ENCODE measurements around the gene PRCP. TPM values are rescaled to one million over a fixed set of nuclear protein-coding genes. Genes with fewer than 3 reads are reported as not detected.
A peak's percentile ranks its signal among the peaks of the same experiment; 100 is the strongest.

Gene PRCP
- total RNA-seq, 2 donors from 2014 or later, result 35.3 to 35.9 TPM

DNA sequence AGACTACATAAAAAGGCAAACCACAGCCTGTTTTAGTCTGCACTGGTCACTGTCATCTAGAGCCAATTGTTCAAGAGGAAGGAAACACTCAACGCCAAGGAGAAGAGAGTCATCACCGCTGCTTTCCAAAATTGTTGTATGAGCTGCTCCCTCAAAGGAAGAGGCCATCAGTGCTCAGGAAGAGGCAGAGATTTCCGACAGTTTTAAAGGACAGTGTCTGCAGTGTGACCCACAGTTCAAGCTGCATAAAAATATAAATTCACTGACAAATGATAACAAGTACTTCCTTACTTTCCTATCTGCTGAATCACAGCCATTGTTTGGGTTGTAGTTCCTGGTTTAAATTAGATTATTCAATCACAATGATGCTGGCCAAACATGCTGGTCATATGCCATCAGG lies 16.4 kb downstream of the PRCP start:
- H3K36me3 Mint-ChIP-seq (ENCODE audit: insufficient read depth in 2 of 2), result peaks cover 3 to 12% of the 10 kb centered on the region in 2 donors
- H3K4me1 Mint-ChIP-seq (ENCODE audit: low read depth), result no peaks in the 10 kb centered on the region
- ATAC-seq (replicated peaks in 1 of 2) (no peak), DNase-seq (no peak)
- no peaks in the 10 kb centered on the region for H3K27me3 Mint-ChIP-seq (ENCODE audit: low read depth)
- H3K9me3 Mint-ChIP-seq, result peaks cover 2 to 6% of the 10 kb centered on the region in 2 donors
- H3K27ac Mint-ChIP-seq, result no peak overlapping the region
- H3K4me3 Mint-ChIP-seq, result no peak overlapping the region

DNA sequence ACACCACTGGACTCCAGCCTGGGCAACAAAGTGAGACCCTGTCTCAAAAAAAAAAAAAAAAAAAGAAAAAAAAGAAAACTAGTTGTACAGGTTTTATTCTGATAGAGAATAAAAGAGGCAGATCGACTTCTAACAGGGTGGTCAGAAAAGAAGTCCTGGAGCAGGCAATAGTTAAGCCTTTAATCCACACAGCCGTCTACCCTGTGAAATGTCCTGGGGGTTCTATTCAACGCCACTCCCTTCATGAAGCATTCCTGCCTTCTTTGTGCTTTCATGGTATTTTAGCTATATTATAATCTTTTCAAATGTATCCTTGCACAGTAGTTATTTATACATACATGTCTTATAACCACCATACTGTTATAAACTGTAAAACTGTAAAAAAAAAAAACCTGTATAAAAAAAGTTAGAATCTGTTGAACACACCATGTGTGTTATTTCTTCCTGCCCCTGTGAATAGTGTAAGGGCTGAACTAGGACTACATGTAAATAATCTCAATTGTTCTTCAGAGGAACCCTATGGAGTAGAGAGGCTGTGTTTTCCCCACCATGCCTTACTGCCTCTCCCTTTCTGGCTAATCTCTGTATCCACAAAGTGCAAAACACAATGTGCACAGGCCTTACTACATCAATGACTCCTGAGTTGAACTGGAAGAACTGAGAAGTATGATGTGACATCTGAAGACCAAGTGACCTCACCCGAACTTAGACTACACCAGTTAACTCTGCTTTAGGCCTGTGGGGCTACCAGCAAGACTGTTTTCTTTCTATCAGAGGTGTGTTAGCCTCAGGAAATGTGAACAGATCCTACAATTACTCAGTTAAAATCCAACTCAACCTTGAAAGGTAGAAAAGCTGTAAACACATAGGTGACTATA lies 25.3 kb downstream of the PRCP start:
- no peak for DNase-seq
- Mint-ChIP-seq H3K27me3 (ENCODE audit: low read depth) (no peaks in the 10 kb centered on the region), H3K9me3 (peaks cover 9 to 10% of the 10 kb centered on the region in 2 donors), H3K36me3 (ENCODE audit: insufficient read depth in 2 of 2) (peaks cover 7 to 13% of the 10 kb centered on the region in 2 donors), H3K4me1 (ENCODE audit: low read depth) (peaks cover 31% of the 10 kb centered on the region), H3K4me3 (no peak overlapping the region), H3K27ac (no peak overlapping the region)
- peak in 1 of 2 donors; percentile 52 for ATAC-seq (replicated peaks in 1 of 2)

DNA sequence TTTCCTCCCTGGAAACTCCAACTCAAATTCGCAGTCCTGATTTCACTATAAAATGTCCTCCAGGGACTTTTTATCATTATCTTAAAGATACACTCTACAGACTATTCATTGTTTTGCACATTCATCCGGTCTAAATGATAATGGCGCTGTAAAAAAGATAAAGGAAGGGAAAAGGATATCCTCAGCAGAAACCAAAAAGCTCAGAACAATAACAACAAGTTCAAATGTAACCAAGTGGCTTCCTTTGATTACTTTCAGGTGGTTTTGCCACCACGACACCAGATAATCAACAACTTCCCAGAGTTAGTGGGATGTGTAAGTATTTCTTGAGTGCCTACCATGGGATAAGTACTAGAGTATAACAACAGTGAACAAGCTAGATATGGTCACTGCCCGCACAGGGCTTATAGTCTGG lies 26.3 kb downstream of the PRCP start:
- no peak for DNase-seq
- H3K27me3 Mint-ChIP-seq (ENCODE audit: low read depth), result no peaks in the 10 kb centered on the region
- peaks cover 31% of the 10 kb centered on the region for H3K4me1 Mint-ChIP-seq (ENCODE audit: low read depth)
- H3K9me3 Mint-ChIP-seq, result peaks cover 6 to 9% of the 10 kb centered on the region in 2 donors
- peaks cover 6 to 9% of the 10 kb centered on the region in 2 donors for H3K36me3 Mint-ChIP-seq (ENCODE audit: insufficient read depth in 2 of 2)
- H3K27ac Mint-ChIP-seq, result peak overlapping the region; percentile 29
- no peak for ATAC-seq (replicated peaks in 1 of 2)
- peak overlapping the region in 1 of 2 donors; percentile 40 for H3K4me3 Mint-ChIP-seq

DNA sequence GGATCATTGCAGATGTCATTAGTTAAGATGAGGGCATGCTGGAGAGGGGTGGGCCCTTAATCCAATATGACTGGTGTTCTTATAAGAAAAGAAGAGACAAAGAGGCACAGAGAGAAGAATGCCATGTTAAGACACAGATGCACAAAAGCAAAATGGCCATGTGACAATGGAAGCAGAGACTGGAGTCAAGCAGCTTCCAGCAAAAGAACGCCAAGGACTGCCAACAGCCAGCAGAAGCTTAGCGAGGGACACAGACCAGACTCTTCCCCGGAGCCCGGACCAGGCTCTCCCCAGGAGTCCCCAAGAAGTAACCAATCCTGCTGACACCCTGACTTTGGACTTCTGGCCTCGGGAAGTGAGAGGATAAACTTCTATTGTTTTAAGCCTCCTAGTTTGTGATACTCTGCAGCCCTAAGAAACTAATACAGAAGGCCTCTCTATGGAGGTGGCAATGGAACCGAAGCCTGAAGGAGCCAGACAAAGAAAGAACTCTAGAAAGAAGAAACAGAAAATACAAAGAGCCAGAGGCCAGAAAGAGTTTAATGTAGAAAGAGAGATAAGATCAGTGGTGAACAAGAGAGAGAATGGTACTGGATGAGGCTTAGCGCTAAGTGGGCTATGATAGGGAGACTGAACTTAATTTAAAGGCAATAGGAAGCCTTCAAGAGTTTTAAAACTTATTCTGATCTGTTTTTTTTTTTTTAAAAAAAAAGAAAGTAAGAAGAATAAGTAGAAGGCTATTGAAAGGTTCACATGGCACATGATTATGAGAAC lies 27.7 kb downstream of the PRCP start:
- Mint-ChIP-seq H3K4me1 (ENCODE audit: low read depth) (peaks cover 34% of the 10 kb centered on the region), H3K4me3 (no peak overlapping the region), H3K27ac (peak overlapping the region; percentile 0), H3K36me3 (ENCODE audit: insufficient read depth in 2 of 2) (peaks cover 4 to 6% of the 10 kb centered on the region in 2 donors), H3K9me3 (peaks cover 5 to 6% of the 10 kb centered on the region in 2 donors), H3K27me3 (ENCODE audit: low read depth) (no peaks in the 10 kb centered on the region)
- ATAC-seq (replicated peaks in 1 of 2) (no peak), DNase-seq (no peak)

DNA sequence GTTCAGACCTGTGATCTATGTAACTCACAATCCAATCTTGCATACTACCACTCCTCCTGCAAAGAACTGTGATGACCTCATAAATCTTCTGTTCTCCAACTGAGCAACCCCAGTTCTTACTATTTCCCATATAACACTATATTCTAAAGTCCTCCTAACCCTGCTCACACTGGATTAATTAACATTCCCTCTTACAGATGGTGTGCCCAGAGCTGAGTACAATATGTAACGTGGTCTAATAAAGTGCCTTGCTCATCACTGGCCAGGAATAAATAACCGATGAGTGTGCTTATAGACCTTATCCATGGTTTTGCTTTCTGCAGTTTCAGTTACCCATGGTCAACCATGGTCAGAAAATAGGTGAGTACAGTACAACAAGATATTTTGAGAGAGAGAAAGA lies 28.6 kb downstream of the PRCP start:
- Mint-ChIP-seq H3K4me1 (ENCODE audit: low read depth) (peaks cover 37% of the 10 kb centered on the region), H3K36me3 (ENCODE audit: insufficient read depth in 2 of 2) (peaks cover under 1 to 2% of the 10 kb centered on the region in 2 donors), H3K27me3 (ENCODE audit: low read depth) (no peaks in the 10 kb centered on the region), H3K27ac (no peak overlapping the region), H3K4me3 (no peak overlapping the region), H3K9me3 (peaks cover 2% of the 10 kb centered on the region in 2 donors)
- ATAC-seq (replicated peaks in 1 of 2), result no peak
- DNase-seq, result no peak

DNA sequence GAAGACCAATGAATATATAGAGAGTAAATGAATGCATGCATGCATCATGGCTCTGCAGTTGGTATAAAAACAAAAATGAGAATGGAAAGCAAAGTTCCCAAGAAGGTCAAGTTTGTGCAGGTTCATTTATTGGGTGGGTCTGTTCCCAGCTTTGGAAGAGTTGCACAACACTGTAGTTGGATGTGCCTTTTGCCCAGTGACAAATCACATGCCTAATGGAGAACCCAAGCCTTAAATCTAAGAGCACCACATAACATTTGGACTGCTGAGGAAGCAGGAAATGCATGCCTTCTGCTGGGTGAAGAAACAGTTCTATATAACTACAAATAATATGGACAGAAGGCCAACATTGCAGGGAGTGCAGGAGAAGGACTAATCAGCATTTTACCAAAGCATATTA lies 30.6 kb downstream of the PRCP start:
- H3K27ac Mint-ChIP-seq, result no peak overlapping the region
- H3K36me3 Mint-ChIP-seq (ENCODE audit: insufficient read depth in 2 of 2), result no peaks in the 10 kb centered on the region
- H3K4me3 Mint-ChIP-seq, result no peak overlapping the region
- DNase-seq, result no peak
- H3K27me3 Mint-ChIP-seq (ENCODE audit: low read depth), result no peaks in the 10 kb centered on the region
- H3K9me3 Mint-ChIP-seq, result no peaks in the 10 kb centered on the region
- H3K4me1 Mint-ChIP-seq (ENCODE audit: low read depth), result peaks cover 26% of the 10 kb centered on the region
- no peak for ATAC-seq (replicated peaks in 1 of 2)

DNA sequence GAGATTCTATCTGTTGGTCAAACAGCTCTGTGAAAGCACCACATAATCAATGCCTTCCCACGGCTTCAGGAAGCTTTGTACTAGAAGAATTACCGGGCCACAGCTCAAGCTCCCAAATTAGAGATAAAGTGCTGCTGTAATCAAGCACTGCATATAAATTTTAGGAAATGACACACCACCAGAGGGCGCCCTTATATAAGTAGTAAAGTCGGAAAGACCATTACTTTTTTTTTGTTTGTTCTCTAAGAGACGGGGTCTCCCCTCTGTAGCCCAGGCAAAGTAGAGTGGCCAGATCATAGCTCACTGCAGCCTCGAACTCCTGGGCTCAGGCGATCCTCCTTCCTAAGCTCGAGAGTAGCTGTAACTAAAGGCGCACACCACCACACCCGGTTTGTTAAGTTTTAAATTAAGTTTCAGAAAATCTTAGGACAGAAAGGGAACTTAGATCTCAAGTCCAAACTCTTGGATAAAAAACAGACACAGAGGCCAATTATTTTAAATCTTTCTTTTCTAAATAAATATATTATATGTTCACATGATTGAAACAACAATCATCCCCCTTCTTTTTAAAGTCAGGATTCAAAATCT lies 32.6 kb downstream of the PRCP start:
- Mint-ChIP-seq H3K4me3 (peak overlapping the region; percentile 50 to 51), H3K4me1 (ENCODE audit: low read depth) (peaks cover 16% of the 10 kb centered on the region), H3K27me3 (ENCODE audit: low read depth) (no peaks in the 10 kb centered on the region), H3K36me3 (ENCODE audit: insufficient read depth in 2 of 2) (no peaks in the 10 kb centered on the region), H3K27ac (no peak overlapping the region), H3K9me3 (no peaks in the 10 kb centered on the region)
- DNase-seq (peak; percentile 78 to 82), ATAC-seq (replicated peaks in 1 of 2) (peak; percentile 65 to 75)

DNA sequence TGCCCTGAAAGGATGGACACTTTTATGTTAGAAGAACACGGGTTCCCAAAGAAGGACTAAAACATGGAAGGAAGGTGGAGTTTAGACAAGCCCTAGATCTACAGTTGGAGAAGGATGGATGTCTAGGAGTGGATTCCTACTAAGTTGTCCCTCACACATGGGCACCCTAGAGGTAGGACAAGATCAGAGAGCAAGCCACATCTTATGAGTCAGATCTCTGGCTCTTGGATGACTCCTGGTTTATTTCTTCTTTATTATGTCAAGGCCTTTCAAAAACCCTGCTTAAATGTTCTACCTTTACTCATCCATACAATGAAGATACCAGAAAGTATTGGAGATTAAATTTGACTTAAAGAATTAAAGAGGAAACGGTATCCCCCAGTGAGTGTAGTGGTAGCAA lies 34.4 kb downstream of the PRCP start:
- Mint-ChIP-seq H3K27ac (no peak overlapping the region), H3K27me3 (ENCODE audit: low read depth) (no peaks in the 10 kb centered on the region), H3K4me1 (ENCODE audit: low read depth) (peaks cover 16% of the 10 kb centered on the region), H3K9me3 (no peaks in the 10 kb centered on the region), H3K36me3 (ENCODE audit: insufficient read depth in 2 of 2) (no peaks in the 10 kb centered on the region), H3K4me3 (no peak overlapping the region)
- DNase-seq (no peak), ATAC-seq (replicated peaks in 1 of 2) (no peak)

DNA sequence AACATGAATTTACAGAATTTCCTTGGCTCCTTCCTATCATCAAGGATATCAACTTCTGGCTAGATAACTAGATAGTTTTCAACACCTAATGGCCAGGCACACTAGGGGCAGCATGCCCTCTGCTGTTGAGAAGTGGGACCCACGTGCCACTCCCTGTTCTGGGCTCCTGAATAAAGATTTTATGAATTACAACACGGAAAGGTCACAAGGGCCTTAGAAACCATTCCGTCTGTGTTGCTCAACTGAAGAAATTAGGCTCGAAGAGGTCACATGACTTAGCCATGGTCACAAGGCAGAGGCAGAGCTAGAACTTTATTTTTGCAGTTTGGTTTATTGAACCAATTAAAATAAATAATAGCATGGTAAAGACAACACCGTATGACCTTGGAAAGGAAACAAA lies 36.0 kb downstream of the PRCP start:
- Mint-ChIP-seq H3K9me3 (no peaks in the 10 kb centered on the region), H3K36me3 (ENCODE audit: insufficient read depth in 2 of 2) (no peaks in the 10 kb centered on the region), H3K27me3 (ENCODE audit: low read depth) (no peaks in the 10 kb centered on the region), H3K4me1 (ENCODE audit: low read depth) (peaks cover 16% of the 10 kb centered on the region), H3K27ac (no peak overlapping the region), H3K4me3 (no peak overlapping the region)
- DNase-seq, result peak in 1 of 2 donors; percentile 16
- no peak for ATAC-seq (replicated peaks in 1 of 2)

DNA sequence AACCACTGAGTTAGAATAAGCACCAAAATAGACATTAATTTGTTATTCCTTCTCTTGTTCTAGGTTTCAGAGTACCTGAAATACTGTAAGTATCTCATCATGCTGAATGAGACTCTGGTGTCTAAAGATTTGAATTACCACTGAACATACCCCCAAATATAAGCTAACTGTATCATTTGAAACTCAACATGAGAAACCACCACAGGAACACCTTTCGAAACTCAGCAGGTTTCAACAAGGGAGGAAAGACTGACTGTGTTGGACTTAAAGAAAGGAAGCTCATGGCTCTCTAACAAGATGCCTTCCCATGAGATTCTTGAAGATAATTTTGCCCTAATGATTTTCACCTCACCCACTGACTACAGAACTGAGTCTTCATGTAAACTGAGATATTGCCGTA lies 37.0 kb downstream of the PRCP start:
- ATAC-seq (replicated peaks in 1 of 2) (no peak), DNase-seq (no peak)
- Mint-ChIP-seq H3K4me3 (no peak overlapping the region), H3K36me3 (ENCODE audit: insufficient read depth in 2 of 2) (no peaks in the 10 kb centered on the region), H3K27ac (no peak overlapping the region), H3K27me3 (ENCODE audit: low read depth) (no peaks in the 10 kb centered on the region), H3K4me1 (ENCODE audit: low read depth) (peaks cover 16% of the 10 kb centered on the region), H3K9me3 (no peaks in the 10 kb centered on the region)

DNA sequence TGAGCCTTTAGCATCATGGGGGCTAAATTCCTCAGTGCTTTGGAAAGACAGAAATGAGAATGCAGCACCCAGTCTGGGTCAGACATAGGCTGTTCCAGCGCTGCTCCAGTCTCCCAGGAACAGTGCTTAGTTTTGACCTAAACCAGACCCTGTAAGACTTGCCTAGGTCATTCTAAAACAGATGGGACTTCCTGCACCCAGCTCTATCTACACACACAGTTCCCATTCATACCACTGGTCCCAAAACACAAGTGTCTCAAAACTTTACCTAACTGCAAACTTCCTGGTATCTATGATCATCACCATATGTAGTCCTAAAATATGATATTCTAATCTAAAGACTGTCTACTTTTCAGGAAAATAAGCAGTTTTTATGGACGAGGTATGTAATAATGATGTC lies 37.9 kb downstream of the PRCP start:
- H3K36me3 Mint-ChIP-seq (ENCODE audit: insufficient read depth in 2 of 2), result no peaks in the 10 kb centered on the region
- H3K9me3 Mint-ChIP-seq, result no peaks in the 10 kb centered on the region
- no peak overlapping the region for H3K4me3 Mint-ChIP-seq
- DNase-seq, result no peak
- no peaks in the 10 kb centered on the region for H3K27me3 Mint-ChIP-seq (ENCODE audit: low read depth)
- ATAC-seq (replicated peaks in 1 of 2), result no peak
- peaks cover 12% of the 10 kb centered on the region for H3K4me1 Mint-ChIP-seq (ENCODE audit: low read depth)
- no peak overlapping the region for H3K27ac Mint-ChIP-seq

DNA sequence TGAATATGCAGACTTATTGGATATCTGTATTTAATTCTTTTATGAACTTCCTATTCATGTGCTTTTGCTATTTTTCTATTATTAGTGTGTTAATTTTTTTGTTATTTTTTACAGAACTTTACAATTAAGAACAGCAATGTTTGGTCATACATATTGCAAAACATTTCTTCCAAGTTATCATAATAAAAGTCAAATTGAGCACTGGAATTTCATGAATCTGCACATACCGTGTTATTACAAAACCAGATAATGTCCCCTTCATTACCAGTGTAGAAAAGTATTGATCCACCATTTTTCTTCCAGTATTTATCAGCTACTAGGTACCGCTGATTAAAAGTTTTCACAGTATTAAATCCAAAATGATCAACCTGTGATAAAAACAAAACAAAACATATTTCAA lies 40.5 kb downstream of the PRCP start:
- no peaks in the 10 kb centered on the region for H3K9me3 Mint-ChIP-seq
- H3K4me3 Mint-ChIP-seq, result no peak overlapping the region
- peaks cover 10% of the 10 kb centered on the region for H3K4me1 Mint-ChIP-seq (ENCODE audit: low read depth)
- H3K27ac Mint-ChIP-seq, result no peak overlapping the region
- no peaks in the 10 kb centered on the region for H3K36me3 Mint-ChIP-seq (ENCODE audit: insufficient read depth in 2 of 2)
- no peaks in the 10 kb centered on the region for H3K27me3 Mint-ChIP-seq (ENCODE audit: low read depth)
- DNase-seq (no peak), ATAC-seq (replicated peaks in 1 of 2) (no peak)

DNA sequence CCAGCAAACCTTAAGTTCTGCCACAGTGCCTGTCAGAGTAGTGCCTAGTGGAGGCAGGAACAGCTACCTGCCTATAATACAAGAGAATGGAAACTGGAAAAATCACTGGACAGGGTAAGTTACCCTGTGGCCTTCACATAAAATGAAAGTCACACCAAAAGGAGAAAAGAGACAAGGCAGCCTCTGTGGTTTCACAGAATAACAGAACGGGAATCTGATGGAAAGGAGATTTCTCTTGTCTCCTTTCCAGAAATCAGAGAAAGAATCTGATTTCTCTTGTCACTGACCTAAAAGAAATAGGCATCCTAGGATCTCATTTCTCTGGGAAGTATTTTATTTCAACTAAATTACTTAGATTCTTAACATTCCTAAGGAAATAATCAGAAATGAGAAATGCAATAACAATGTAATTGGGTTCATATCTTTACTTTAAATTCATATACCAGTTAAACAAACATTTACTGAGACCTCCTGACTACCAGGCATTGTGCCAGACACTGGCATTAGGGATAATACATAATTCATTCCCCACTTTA lies 41.6 kb downstream of the PRCP start:
- no peaks in the 10 kb centered on the region for H3K27me3 Mint-ChIP-seq (ENCODE audit: low read depth)
- peaks cover 10% of the 10 kb centered on the region for H3K4me1 Mint-ChIP-seq (ENCODE audit: low read depth)
- no peak overlapping the region for H3K27ac Mint-ChIP-seq
- no peak overlapping the region for H3K4me3 Mint-ChIP-seq
- H3K36me3 Mint-ChIP-seq (ENCODE audit: insufficient read depth in 2 of 2), result no peaks in the 10 kb centered on the region
- ATAC-seq (replicated peaks in 1 of 2) (no peak), DNase-seq (no peak)
- H3K9me3 Mint-ChIP-seq, result no peaks in the 10 kb centered on the region

Measured in activated T-cell treated with anti-CD3 and anti-CD28 coated beads, Interleukin-2, amount 50 U/mL, for 72 hours (primary cell).